SK-N-SH (cell line): ENCODE data around the gene HELQ.

Source experiments
- CHD2 ChIP-seq: fragments of 150-350 bp; IDR thresholded peaks from 2 replicates; pipeline ENCODE4 v1.6.1; 2018; ENCODE audit warnings: low read length; ENCODE audit not compliant: partially characterized antibody
- CTCF ChIP-seq: fragments of 200-600 bp; sonication (generic); IDR thresholded peaks from 2 replicates; pipeline ENCODE4 v1.6.1; 2017; ENCODE audit warnings: antibody characterized with exemption, mild to moderate bottlenecking, moderate library complexity
- ELF1 ChIP-seq: IDR thresholded peaks from 2 replicates; pipeline ENCODE4 v1.4.0; 2012
- EZH2phosphoT487 ChIP-seq: fragments of 200-600 bp; sonication (generic); IDR thresholded peaks from 2 replicates; pipeline ENCODE4 v1.6.1; 2017; ENCODE audit warnings: low read depth, mixed run types, mild to moderate bottlenecking, antibody characterized with exemption, moderate library complexity, borderline replicate concordance
- GATA2 ChIP-seq: sonication (generic); formaldehyde crosslinking; IDR thresholded peaks from 2 replicates; pipeline ENCODE4 v1.5.0; 2020; ENCODE audit warnings: mild to moderate bottlenecking, missing genetic modification reagents
- MEF2A ChIP-seq: IDR thresholded peaks from 2 replicates; pipeline ENCODE4 v1.4.0; 2012; ENCODE audit warnings: low read depth, borderline replicate concordance
- NFIC ChIP-seq: IDR thresholded peaks from 2 replicates; pipeline ENCODE4 v1.4.0; 2012; ENCODE audit warnings: borderline replicate concordance
- POLR2AphosphoS5 ChIP-seq: IDR thresholded peaks from 2 replicates; pipeline ENCODE4 v1.6.1; 2012; ENCODE audit warnings: low read depth, low read length
- RCOR1 ChIP-seq: fragments of 150-350 bp; IDR thresholded peaks from 2 replicates; pipeline ENCODE4 v1.6.1; 2017; ENCODE audit warnings: antibody characterized with exemption, low read length
- SMC3 ChIP-seq: IDR thresholded peaks from 2 replicates; pipeline ENCODE4 v1.6.1; 2012; ENCODE audit warnings: low read depth, low read length, improper control_type of control experiment
- TEAD4 ChIP-seq: IDR thresholded peaks from 2 replicates; pipeline ENCODE4 v1.4.0; 2012; ENCODE audit warnings: mild to moderate bottlenecking, borderline replicate concordance; ENCODE audit not compliant: insufficient read depth
- TF ChIP-seq, protein P1 (sequence below): IDR thresholded peaks from 2 replicates; pipeline ENCODE4 v1.6.1; 2012; ENCODE audit warnings: mild to moderate bottlenecking, low read depth, low read length, moderate library complexity

- TF ChIP-seq CTCF (no peak), EZH2phosphoT487 (no peak), POLR2AphosphoS5 (no peak), RCOR1 (no peak), ELF1 (no peak), GATA2 (no peak), SMC3 (no peak), MEF2A (no peak), TEAD4 (no peak), CHD2 (no peak), NFIC (no peak)
- TF ChIP-seq, protein P1, sequence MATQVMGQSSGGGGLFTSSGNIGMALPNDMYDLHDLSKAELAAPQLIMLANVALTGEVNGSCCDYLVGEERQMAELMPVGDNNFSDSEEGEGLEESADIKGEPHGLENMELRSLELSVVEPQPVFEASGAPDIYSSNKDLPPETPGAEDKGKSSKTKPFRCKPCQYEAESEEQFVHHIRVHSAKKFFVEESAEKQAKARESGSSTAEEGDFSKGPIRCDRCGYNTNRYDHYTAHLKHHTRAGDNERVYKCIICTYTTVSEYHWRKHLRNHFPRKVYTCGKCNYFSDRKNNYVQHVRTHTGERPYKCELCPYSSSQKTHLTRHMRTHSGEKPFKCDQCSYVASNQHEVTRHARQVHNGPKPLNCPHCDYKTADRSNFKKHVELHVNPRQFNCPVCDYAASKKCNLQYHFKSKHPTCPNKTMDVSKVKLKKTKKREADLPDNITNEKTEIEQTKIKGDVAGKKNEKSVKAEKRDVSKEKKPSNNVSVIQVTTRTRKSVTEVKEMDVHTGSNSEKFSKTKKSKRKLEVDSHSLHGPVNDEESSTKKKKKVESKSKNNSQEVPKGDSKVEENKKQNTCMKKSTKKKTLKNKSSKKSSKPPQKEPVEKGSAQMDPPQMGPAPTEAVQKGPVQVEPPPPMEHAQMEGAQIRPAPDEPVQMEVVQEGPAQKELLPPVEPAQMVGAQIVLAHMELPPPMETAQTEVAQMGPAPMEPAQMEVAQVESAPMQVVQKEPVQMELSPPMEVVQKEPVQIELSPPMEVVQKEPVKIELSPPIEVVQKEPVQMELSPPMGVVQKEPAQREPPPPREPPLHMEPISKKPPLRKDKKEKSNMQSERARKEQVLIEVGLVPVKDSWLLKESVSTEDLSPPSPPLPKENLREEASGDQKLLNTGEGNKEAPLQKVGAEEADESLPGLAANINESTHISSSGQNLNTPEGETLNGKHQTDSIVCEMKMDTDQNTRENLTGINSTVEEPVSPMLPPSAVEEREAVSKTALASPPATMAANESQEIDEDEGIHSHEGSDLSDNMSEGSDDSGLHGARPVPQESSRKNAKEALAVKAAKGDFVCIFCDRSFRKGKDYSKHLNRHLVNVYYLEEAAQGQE = no peak
Measured at GRCh38 chr4:83413676-83414075, 41.9 kb downstream of the HELQ start.
